ENCODE results near the gene HPS4. TPM values are rescaled to one million over a fixed set of nuclear protein-coding genes. Genes with fewer than 3 reads are reported as not detected.

HPS4 gene
- total RNA-seq, 2 donors from 2014 or later: 41.7 to 57.6 TPM

GRCh38 chr22:26417406-26417805, 66.2 kb downstream of the HPS4 start:
- H3K27ac Mint-ChIP-seq: no peak overlapping the region
- WGBS, 2 experiments (ENCODE audit: insufficient coverage in 1 of 2, insufficient read length in 1 of 2): 69 to 83% methylated on average over 2 to 3 of the region's 3 CpGs
- H3K27me3 Mint-ChIP-seq (ENCODE audit: insufficient read depth): no peaks in the 10 kb centered on the region

GRCh38 chr22:26416670-26417276, 66.8 kb downstream of the HPS4 start:
- no peaks in the 10 kb centered on the region for H3K4me1 ChIP-seq (ENCODE audit: control insufficient read depth, insufficient read depth, low read length)

More at GRCh38 chr22:26417406-26417805, 66.2 kb downstream of the HPS4 start:
- H3K4me3 Mint-ChIP-seq: no peak overlapping the region
- peaks cover 24% of the 10 kb centered on the region for H3K4me1 Mint-ChIP-seq
- H3K4me3 ChIP-seq (ENCODE audit: low read length): no peak overlapping the region
- no peaks in the 10 kb centered on the region for H3K36me3 Mint-ChIP-seq (ENCODE audit: low read depth)
- H3K36me3 ChIP-seq (ENCODE audit: control insufficient read depth, insufficient read depth, low read length): no peaks in the 10 kb centered on the region
- no peak overlapping the region for H3K9ac ChIP-seq (ENCODE audit: extremely low read depth, low read length, poor library complexity, severe bottlenecking)
- H3K27ac ChIP-seq (ENCODE audit: low read depth, low read length): no peak overlapping the region
- TF ChIP-seq CTCF (conservative IDR thresholded peaks at IDR 0.05): no peak
- peaks cover 3% of the 10 kb centered on the region for H3K9me3 Mint-ChIP-seq
- DNase-seq: no peak
- H3K9me3 ChIP-seq (ENCODE audit: control insufficient read depth, low read length): no peaks in the 10 kb centered on the region
- no peaks in the 10 kb centered on the region for H3K27me3 ChIP-seq (ENCODE audit: control insufficient read depth, insufficient read depth, low read length, poor library complexity, severe bottlenecking)
- no peaks in the 10 kb centered on the region for H3K4me1 ChIP-seq (ENCODE audit: control insufficient read depth, insufficient read depth, low read length)

GRCh38 chr22:26416256-26416655, 67.3 kb downstream of the HPS4 start:
- Histone ChIP-seq H3K27ac (ENCODE audit: low read depth, low read length) (no peak overlapping the region), H3K4me1 (ENCODE audit: control insufficient read depth, insufficient read depth, low read length) (no peaks in the 10 kb centered on the region), H3K4me3 (ENCODE audit: low read length) (no peak overlapping the region), H3K27me3 (ENCODE audit: control insufficient read depth, insufficient read depth, low read length, poor library complexity, severe bottlenecking) (no peaks in the 10 kb centered on the region), H3K9me3 (ENCODE audit: control insufficient read depth, low read length) (no peaks in the 10 kb centered on the region), H3K9ac (ENCODE audit: extremely low read depth, low read length, poor library complexity, severe bottlenecking) (no peak overlapping the region), H3K36me3 (ENCODE audit: control insufficient read depth, insufficient read depth, low read length) (no peaks in the 10 kb centered on the region)
- Mint-ChIP-seq H3K27me3 (ENCODE audit: insufficient read depth) (no peaks in the 10 kb centered on the region), H3K4me3 (no peak overlapping the region), H3K4me1 (peaks cover 24% of the 10 kb centered on the region), H3K27ac (no peak overlapping the region), H3K9me3 (no peaks in the 10 kb centered on the region), H3K36me3 (ENCODE audit: low read depth) (no peaks in the 10 kb centered on the region)
- WGBS, 2 experiments (ENCODE audit: insufficient coverage in 1 of 2, insufficient read length in 1 of 2): 80 to 99% methylated on average over 2 of the region's 4 CpGs
- TF ChIP-seq CTCF (conservative IDR thresholded peaks at IDR 0.05): no peak
- DNase-seq: no peak

More at GRCh38 chr22:26416670-26417276, 66.8 kb downstream of the HPS4 start:
- H3K4me3 ChIP-seq (ENCODE audit: low read length): no peak overlapping the region
- H3K4me3 Mint-ChIP-seq: no peak overlapping the region
- H3K27ac Mint-ChIP-seq: no peak overlapping the region
- H3K36me3 Mint-ChIP-seq (ENCODE audit: low read depth): no peaks in the 10 kb centered on the region
- no peaks in the 10 kb centered on the region for H3K9me3 ChIP-seq (ENCODE audit: control insufficient read depth, low read length)
- peaks cover 24% of the 10 kb centered on the region for H3K4me1 Mint-ChIP-seq
- 48 to 55% methylated on average over 8 to 9 of the region's 9 CpGs for WGBS, 2 experiments (ENCODE audit: insufficient coverage in 1 of 2, insufficient read length in 1 of 2)
- DNase-seq: peak; percentile 87
- H3K27me3 Mint-ChIP-seq (ENCODE audit: insufficient read depth): no peaks in the 10 kb centered on the region
- no peak overlapping the region for H3K9ac ChIP-seq (ENCODE audit: extremely low read depth, low read length, poor library complexity, severe bottlenecking)
- no peak for TF ChIP-seq CTCF (conservative IDR thresholded peaks at IDR 0.05)
- no peak overlapping the region for H3K27ac ChIP-seq (ENCODE audit: low read depth, low read length)
- no peaks in the 10 kb centered on the region for H3K36me3 ChIP-seq (ENCODE audit: control insufficient read depth, insufficient read depth, low read length)
- no peaks in the 10 kb centered on the region for H3K9me3 Mint-ChIP-seq
- H3K27me3 ChIP-seq (ENCODE audit: control insufficient read depth, insufficient read depth, low read length, poor library complexity, severe bottlenecking): no peaks in the 10 kb centered on the region
